HG03045 (cell line): ENCODE data around the gene LRP6.
"Not testable (repeated sequence)": the region's sequence is repeated elsewhere in the genome, so short reads cannot be mapped to it uniquely, and the experiment has no call there.

Source experiments
- ATAC-seq: cut with Tn5 transposase; IDR thresholded peaks from one replicate; pipeline ENCODE4 v1.9.1; 2021; ENCODE audit warnings: mild to moderate bottlenecking, moderate library complexity; ENCODE audit not compliant: unreplicated experiment

LRP6 gene

GRCh38 chr12:12127304-12127703, 139.5 kb downstream of the LRP6 start:
- ATAC-seq: no peak

GRCh38 chr12:12126551-12126950, 140.3 kb downstream of the LRP6 start:
- no peak for ATAC-seq

GRCh38 chr12:12123036-12123604, 143.7 kb downstream of the LRP6 start:
- ATAC-seq: no peak

GRCh38 chr12:12121061-12121460, 145.8 kb downstream of the LRP6 start:
- no peak for ATAC-seq

GRCh38 chr12:12116677-12117076, 150.2 kb downstream of the LRP6 start:
- no peak for ATAC-seq

GRCh38 chr12:12115514-12115913, 151.3 kb downstream of the LRP6 start:
- no peak for ATAC-seq

GRCh38 chr12:12110923-12111555, 155.8 kb downstream of the LRP6 start:
- not testable (repeated sequence) for ATAC-seq

GRCh38 chr12:12108441-12109058, 158.3 kb downstream of the LRP6 start:
- no peak for ATAC-seq

- ATAC-seq: no peak
These were observed 159.2 kb downstream of the LRP6 start for GRCh38 chr12:12107678-12108077.

GRCh38 chr12:12099102-12099501, 167.7 kb downstream of the LRP6 start:
- ATAC-seq: no peak

- no peak for ATAC-seq
These were observed 168.2 kb downstream of the LRP6 start for GRCh38 chr12:12098691-12099015.

- no peak for ATAC-seq
These were observed 168.8 kb downstream of the LRP6 start for GRCh38 chr12:12097891-12098690.

- no peak for ATAC-seq
These were observed 171.8 kb downstream of the LRP6 start for GRCh38 chr12:12095021-12095420.

GRCh38 chr12:12094481-12094880, 172.4 kb downstream of the LRP6 start:
- no peak for ATAC-seq

- no peak for ATAC-seq
These were observed 174.7 kb downstream of the LRP6 start for GRCh38 chr12:12091977-12092663.

- no peak for ATAC-seq
These were observed 175.8 kb downstream of the LRP6 start for GRCh38 chr12:12091071-12091470.

- ATAC-seq: no peak
These were observed 178.1 kb downstream of the LRP6 start for GRCh38 chr12:12088761-12089160.

- no peak for ATAC-seq
These were observed 178.7 kb downstream of the LRP6 start for GRCh38 chr12:12088147-12088546.

GRCh38 chr12:12087693-12088034, 179.2 kb downstream of the LRP6 start:
- ATAC-seq: no peak

GRCh38 chr12:12086973-12087692, 179.7 kb downstream of the LRP6 start:
- ATAC-seq: no peak

- ATAC-seq: no peak
These were observed 180.5 kb downstream of the LRP6 start for GRCh38 chr12:12086362-12086761.
